HFF-Myc (cell line): ENCODE results near the gene NALF2.

Source experiments
- DNase-seq: peaks from one replicate; pipeline ENCODE4 v3.0.0-alpha.2; 2011; ENCODE audit warnings: low read depth; ENCODE audit errors: extremely low read depth
- H3K4me3 ChIP-seq: replicated peaks from 2 replicates; pipeline ENCODE4 v1.5.1; 2011; ENCODE audit warnings: low read depth, mild to moderate bottlenecking, control low read depth, low read length
- CTCF ChIP-seq: IDR thresholded peaks from 2 replicates; pipeline ENCODE4 v1.5.1; 2012; ENCODE audit warnings: mild to moderate bottlenecking, low read depth, low read length, control low read depth; ENCODE audit errors: missing control alignments

NALF2 gene

DNA sequence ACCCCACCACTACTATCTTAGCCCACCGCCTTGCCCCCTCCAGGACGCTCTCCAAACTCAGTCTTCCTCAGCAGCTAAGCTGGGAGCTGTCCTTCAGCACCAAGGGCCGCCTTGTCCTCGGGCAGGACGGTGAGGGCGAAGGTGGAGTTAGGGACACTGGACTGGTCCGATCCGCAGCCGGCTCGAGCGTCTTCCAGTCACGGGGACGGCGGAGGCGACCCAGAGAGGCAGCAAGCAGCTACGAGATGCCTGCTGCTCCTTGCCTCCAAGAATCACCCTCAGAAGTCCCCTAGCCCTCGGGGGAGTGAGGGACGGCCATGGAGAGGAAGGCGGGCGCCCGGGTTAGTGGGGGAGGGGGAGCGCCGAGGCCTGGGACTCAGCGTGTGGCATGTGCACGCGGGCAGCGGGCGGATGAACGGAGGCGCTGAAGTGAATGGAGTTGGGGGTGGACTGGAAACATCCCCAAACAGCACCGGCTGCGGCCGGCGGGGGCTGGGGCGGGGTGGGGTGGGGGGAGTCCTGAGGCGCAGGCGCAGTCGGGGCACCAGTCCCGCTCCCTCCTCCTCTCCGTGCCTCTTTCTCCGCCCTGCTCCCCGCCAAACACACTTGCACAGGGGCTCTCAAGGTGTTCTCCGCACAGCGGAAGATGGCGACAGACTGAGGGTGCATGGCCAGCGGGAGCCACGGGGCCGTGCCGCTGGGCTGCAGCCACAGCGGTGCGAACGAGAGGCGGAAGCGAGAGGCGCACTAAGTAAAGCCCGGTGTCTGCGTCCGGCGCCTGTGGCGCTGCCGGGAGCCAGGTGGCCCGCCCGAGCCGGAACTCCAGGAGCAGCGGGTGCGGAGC is at the start of gene NALF2:
Gene NALF2, plus strand, starts transcription at position 545 of the 844 bp plus-strand sequence. CDS start 957 bp downstream, outside the sequence.
- no peak within 1 kb of the TSS for H3K4me3 ChIP-seq
- TF ChIP-seq CTCF: no peak
- peak; percentile 2 for DNase-seq

DNA sequence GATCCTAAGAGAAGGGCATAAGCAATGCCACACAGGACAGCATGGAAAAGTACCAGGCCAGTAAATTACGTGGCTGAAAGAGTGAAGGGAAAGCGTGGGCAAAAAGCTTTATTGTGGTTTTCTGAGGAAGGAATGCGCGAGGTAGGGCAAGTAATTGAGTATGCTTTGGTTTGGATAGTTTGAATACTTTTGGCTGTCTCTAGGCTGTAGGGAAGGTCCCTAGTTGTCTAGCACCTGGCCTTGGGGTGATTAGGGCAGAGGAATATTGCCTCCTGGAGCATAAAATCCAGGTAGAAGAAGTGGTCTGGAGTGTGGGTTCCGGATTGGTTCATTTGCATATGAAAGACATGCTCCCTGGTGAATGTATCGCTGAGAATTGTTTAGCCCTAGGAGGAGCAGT is 46.4 kb upstream of the NALF2 start:
- no peak for TF ChIP-seq CTCF
- no peak for DNase-seq
- no peak overlapping the region for H3K4me3 ChIP-seq

DNA sequence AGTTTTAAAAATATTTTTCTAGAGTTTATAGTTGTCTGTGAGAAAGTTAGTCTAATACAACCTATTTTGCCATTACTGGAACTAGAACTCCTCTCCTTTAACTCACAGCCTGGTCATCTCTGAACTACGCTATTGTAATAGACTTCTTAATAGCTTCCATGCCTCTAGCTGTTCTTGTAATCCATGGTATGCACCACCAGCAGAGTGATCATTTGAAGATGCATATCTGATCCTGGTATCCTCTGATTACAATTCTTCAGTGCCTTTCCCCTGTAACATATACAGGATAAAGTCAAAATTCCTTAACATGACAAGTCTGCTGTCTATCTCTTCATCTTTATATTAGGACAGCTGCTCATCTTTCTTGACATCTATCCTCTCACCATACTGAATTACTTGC is 37.6 kb upstream of the NALF2 start:
- no peak overlapping the region for H3K4me3 ChIP-seq
- no peak for TF ChIP-seq CTCF
- no peak for DNase-seq

DNA sequence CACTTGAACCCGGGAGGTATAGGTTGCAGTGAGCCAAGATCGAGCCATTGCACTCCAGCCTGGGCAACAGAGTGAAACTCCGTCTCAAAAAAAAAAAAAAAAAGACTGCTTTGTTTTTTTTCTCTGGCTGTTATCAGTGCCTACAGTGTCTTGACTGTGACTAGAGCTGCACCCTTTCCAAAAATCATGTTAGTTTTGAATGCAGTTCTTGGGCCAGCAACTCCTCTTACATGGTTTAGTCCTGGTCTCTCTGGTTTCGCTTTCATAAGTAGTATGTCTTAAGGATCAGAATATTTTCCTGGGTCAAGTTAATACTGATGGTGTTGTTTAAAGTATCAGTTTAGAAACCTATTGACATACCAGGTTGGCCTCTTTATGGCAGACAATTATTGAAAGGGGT is 34.2 kb upstream of the NALF2 start:
- H3K4me3 ChIP-seq: no peak overlapping the region
- TF ChIP-seq CTCF: no peak
- DNase-seq: no peak

DNA sequence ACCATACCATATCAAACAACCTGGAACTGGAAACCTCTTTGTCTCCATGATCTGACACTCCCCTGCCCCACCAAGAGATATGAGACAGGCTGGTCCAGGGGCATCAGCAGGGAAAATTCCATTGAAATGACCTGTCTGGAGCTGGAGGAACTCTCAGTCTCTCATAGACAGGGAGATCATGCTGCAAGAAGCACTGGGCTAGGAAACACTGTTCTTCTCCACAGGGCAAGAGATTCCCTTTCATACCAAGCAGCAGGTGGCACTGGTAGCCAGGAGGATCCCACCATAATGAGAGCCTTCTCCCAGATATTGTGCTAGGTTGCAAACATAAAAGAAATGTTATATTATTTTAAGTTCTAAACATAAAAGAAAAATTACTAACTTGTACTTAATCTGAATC is 14.5 kb upstream of the NALF2 start:
- no peak for DNase-seq
- H3K4me3 ChIP-seq: no peak overlapping the region
- TF ChIP-seq CTCF: no peak

DNA sequence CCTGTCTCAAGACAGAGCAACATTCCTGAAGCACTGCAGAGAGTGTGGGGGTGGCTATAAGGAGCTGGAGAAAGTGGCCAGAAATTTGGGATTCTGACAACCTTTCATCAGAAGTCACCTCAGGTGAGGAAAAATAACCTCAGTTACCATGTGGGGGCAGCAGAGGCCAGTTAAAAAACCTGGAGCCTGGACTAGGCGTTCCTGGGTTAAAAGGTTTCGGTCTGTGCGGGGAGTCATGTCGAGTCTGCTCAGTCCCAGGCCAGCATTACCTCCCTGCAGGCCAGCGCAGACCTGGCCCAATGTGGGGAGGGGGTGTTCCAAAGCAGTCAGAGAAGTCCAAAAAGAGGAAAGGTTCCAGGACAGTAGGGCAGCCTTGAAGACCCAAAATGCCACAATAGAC is 10.9 kb upstream of the NALF2 start:
- peak; percentile 22 for TF ChIP-seq CTCF
- no peak overlapping the region for H3K4me3 ChIP-seq
- no peak for DNase-seq
